VCaP (cell line): ENCODE results near the gene SLC39A2.

Experiments used
- H3K27ac ChIP-seq: fragments of 450-650 bp; 2 replicates; pipeline ENCODE4 v1.5.1; 2017
- CTCF ChIP-seq: fragments of 450-650 bp; conservative IDR thresholded peaks from 2 replicates; pipeline ENCODE4 v1.5.1; 2017; ENCODE audit warnings: mild to moderate bottlenecking, moderate library complexity

The SLC39A2 gene

GRCh38 chr14:21030531-21030930 is 31.4 kb downstream of the SLC39A2 start:
- TF ChIP-seq CTCF: no peak
- H3K27ac ChIP-seq: no peak overlapping the region

GRCh38 chr14:21032326-21033132 is 33.4 kb downstream of the SLC39A2 start:
- TF ChIP-seq CTCF: no peak
- H3K27ac ChIP-seq: no peak overlapping the region

GRCh38 chr14:21033133-21033698 is 34.1 kb downstream of the SLC39A2 start:
- H3K27ac ChIP-seq: no peak overlapping the region
- no peak for TF ChIP-seq CTCF

GRCh38 chr14:21034707-21035106 is 35.6 kb downstream of the SLC39A2 start, which contains the start of gene RNASE13:
Gene RNASE13 (minus strand): TSS chr14:21034807. CDS start chr14:21034288, 519 bp downstream.
- no peak for TF ChIP-seq CTCF
- no peak within 1 kb of the TSS for H3K27ac ChIP-seq

GRCh38 chr14:21036751-21037150 is 37.7 kb downstream of the SLC39A2 start:
- no peak for TF ChIP-seq CTCF
- no peak overlapping the region for H3K27ac ChIP-seq

- TF ChIP-seq CTCF: no peak
Measured at GRCh38 chr14:21037156-21037555, 38.1 kb downstream of the SLC39A2 start.

GRCh38 chr14:21038441-21039422 is 39.6 kb downstream of the SLC39A2 start:
- 0 out of 2 replicates have a peak overlapping the region, but pooled peaks have one; percentile 11 for H3K27ac ChIP-seq
- TF ChIP-seq CTCF: no peak

More at GRCh38 chr14:21037156-21037555, 38.1 kb downstream of the SLC39A2 start:
- no peak overlapping the region for H3K27ac ChIP-seq
